Heart right ventricle (tissue), 16 donors: Measurements from ENCODE around the gene ZNF330. TPM values are rescaled to one million over a fixed set of nuclear protein-coding genes. Genes with fewer than 3 reads are reported as not detected.

Experiments used
- ATAC-seq, 8 donors: fragments of 200-7000 bp; cut with Tn5 transposase; one replicate each; pipeline ENCODE4 v1.9.1; 2020; ENCODE audit warnings: mild to moderate bottlenecking in 8 of 8, moderate library complexity in 8 of 8, moderate number of reproducible peaks in 1 of 8
- DNase-seq, 2 donors: peaks; one replicate each; pipeline ENCODE4 v3.0.0-alpha.2; 2020
- H3K27ac ChIP-seq, 10 donors: fragments of 200-600 bp; sonication (generic) in 2 of 10; one replicate each; pipeline versions ENCODE4 v1.5.0 to v1.8.0; 2020 to 2022; ENCODE audit warnings: mild to moderate bottlenecking in 3 of 10
- H3K27me3 ChIP-seq, 7 donors: fragments of 200-600 bp; one replicate each; pipeline ENCODE4 v1.8.0; 2021 to 2022; ENCODE audit warnings: mild to moderate bottlenecking in 2 of 7
- H3K36me3 ChIP-seq, 9 donors: fragments of 200-600 bp; sonication (generic) in 1 of 9; one replicate each; pipeline versions ENCODE4 v1.5.0 to v1.8.0; 2020 to 2022; ENCODE audit warnings: mild to moderate bottlenecking in 2 of 9
- H3K4me1 ChIP-seq, 9 donors: fragments of 200-600 bp; sonication (generic) in 1 of 9; one replicate each; pipeline versions ENCODE4 v1.5.0 to v1.8.0; 2020 to 2022; ENCODE audit warnings: mild to moderate bottlenecking in 4 of 9
- H3K4me3 ChIP-seq, 10 donors: fragments of 200-600 bp; sonication (generic) in 2 of 10; one replicate each; pipeline versions ENCODE4 v1.5.0 to v1.8.0; 2020 to 2022; ENCODE audit warnings: mild to moderate bottlenecking in 7 of 10, moderate library complexity in 2 of 10
- H3K9me3 ChIP-seq, 11 donors: fragments of 200-600 bp in 10 of 11; sonication (generic) in 2 of 11; one replicate each; pipeline versions ENCODE4 v1.5.0 to v1.8.0; 2013 to 2022; ENCODE audit warnings: mild to moderate bottlenecking in 2 of 11, control low read depth in 1 of 11, moderate library complexity in 1 of 11
- WGBS, 2 donors: extraction: QIAGEN DNeasy Blood & Tissue Kit; methylation state at CpG; one replicate each; pipeline ENCODE4 v1.1.7; 2013; ENCODE audit warnings: inconsistent platforms in 1 of 2; 5-methylcytosine and 5-hydroxymethylcytosine counted together
- intact Hi-C, 10 donors: fragments of 100-400 bp; cut with DNase I; formaldehyde crosslinking; loops; one replicate each; pipeline versions ENCODE4 v1.11.1 to v1.14.2; 2022
- polyA plus RNA-seq, 2 donors: library from polyadenylated mRNA; stranded (reverse); fragments of 200-250 nt; gene quantifications; one replicate each; pipeline ENCODE4 v1.2.3, GENCODE V29; 2013
- total RNA-seq, 10 donors: library from RNA; stranded (reverse); fragmentation: NEBNext Ultra II Directional in 3 of 10; extraction: Animal tissue kit (Norgen Biotek cat#: 25700) in 3 of 10; gene quantifications; one replicate each; pipeline versions ENCODE4 v1.2.1 to v1.2.4, GENCODE V29; 2021 to 2023
- TF ChIP-seq, protein P1 (sequence below), 9 donors: fragments of 200-600 bp; sonication (generic) in 2 of 9; IDR thresholded peaks; one replicate each; pipeline versions ENCODE4 v1.5.0 to v1.8.0; 2021 to 2022; ENCODE audit warnings: antibody characterized with exemption in 9 of 9, mild to moderate bottlenecking in 5 of 9, moderate library complexity in 1 of 9
- donor health status: Arrhythmogenic right ventricular cardiomyopathy.
- donor health status: ischemic (EF 13 %, LVEDD 7.1; RV severe dilation, severe dysfunction).
- donor health status: healthy with polysubstance abuse.
- donor health status: DM: no; HTN: yes; CAD: no.
- donor health status: DM: no; HTN: no; CAD: no.
- donor health status: ischemic (EF 25% LVEDD 6.9; RV normal size, moderate dysfunction).
- donor health status: ischemic (EF 25% LVEDD 5.7; RV mildly dilated, moderate dysfunction).
- donor health status: healthy.
- donor health status: DM: yes; HTN: yes; CAD: no.
- donor health status: Ischemic cardiomyopathy.
- donor health status: ischemic (EF 35%, LVEDD 5.7; RV mildly dilated, moderate dysfunction).
- donor health status: nonischemic (EF 11% LVEDD 7.7; RV severe dilation, severe dysfunction).
- donor health status: DM: yes; HTN: yes; CAD: no.
- donor health status: PGD.
- donor health status: ischemic (EF 29% LVEDD 5.4; RV normal size, mild dysfunction).
- donor health status: nonischemic (EF 23%, LVEDD 6.1; RV moderate dilation, normal function).

The ZNF330 gene
- total and polyA plus RNA-seq, 12 donors, result 64.5 to 201 (median 134) TPM

DNA sequence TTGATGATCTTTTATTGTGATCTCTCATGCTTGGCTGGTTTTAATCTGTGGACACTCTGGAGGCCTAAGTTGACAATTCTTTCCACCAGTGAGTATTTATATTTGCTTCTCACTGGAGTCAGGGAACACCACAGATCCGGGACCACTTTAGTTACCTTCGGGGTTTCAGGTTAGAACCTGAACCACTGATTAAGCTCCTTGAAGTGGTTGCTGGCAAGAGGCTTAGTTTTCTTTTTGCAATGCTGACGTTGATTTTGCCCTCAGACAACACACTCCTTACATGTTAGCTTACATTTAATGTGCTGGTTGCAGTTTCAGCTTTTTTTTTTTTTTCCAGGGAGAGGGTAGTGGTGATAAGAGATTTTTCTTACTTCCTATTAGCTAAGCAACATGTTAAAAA, 10.5 kb upstream of the ZNF330 start:
- no peaks in the 10 kb centered on the region for H3K27me3 ChIP-seq
- DNase-seq (no peak), ATAC-seq (no peak)
- peaks cover 0 to 4% (median 0%) of the 10 kb centered on the region in 9 donors for H3K4me1 ChIP-seq
- TF ChIP-seq, protein P1, sequence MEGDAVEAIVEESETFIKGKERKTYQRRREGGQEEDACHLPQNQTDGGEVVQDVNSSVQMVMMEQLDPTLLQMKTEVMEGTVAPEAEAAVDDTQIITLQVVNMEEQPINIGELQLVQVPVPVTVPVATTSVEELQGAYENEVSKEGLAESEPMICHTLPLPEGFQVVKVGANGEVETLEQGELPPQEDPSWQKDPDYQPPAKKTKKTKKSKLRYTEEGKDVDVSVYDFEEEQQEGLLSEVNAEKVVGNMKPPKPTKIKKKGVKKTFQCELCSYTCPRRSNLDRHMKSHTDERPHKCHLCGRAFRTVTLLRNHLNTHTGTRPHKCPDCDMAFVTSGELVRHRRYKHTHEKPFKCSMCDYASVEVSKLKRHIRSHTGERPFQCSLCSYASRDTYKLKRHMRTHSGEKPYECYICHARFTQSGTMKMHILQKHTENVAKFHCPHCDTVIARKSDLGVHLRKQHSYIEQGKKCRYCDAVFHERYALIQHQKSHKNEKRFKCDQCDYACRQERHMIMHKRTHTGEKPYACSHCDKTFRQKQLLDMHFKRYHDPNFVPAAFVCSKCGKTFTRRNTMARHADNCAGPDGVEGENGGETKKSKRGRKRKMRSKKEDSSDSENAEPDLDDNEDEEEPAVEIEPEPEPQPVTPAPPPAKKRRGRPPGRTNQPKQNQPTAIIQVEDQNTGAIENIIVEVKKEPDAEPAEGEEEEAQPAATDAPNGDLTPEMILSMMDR (IDR thresholded peaks at IDR 0.05), result no peak
- no peak overlapping the region for H3K4me3 ChIP-seq
- no peak overlapping the region for H3K27ac ChIP-seq
- WGBS, 2 donors, result 47 to 50% methylated on average over 3 of the region's 3 CpGs
- no peaks in the 10 kb centered on the region for H3K36me3 ChIP-seq
- H3K9me3 ChIP-seq, result peaks cover 0 to 6% (median 0%) of the 10 kb centered on the region in 11 donors
- intact Hi-C loops, result loop anchor here in 2 of 10 donors (10.0 kb wide), 1 partner anchor 345 kb away; no protein-coding TSS in a partner anchor

DNA sequence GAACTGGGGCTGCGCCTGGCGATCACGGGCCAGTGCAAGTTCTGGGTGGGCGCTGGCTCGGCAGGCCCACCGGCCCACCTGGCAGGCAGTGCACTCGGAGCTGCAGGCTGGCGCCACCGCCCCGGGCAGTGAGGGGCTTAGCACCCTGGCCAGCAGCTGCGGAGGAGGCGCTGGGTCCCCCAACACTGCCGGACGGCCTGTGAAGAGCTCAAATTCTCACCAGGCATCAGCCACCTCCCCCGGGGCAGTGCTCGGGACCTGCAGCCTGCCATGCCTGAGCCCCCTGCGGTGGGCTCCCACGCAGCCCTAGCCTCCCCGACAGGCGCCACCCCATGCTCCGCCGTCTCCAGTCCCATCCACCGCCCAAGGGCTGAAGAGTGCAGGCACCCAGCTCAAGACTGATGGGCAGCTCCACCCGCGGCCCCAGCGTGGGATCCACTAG, 7.1 kb upstream of the ZNF330 start:
- DNase-seq (no peak), ATAC-seq (peak in 2 of 8 donors; percentile 38 to 72)
- intact Hi-C loops, result loop anchor here in 2 of 10 donors (10.0 kb wide), 1 partner anchor 349 kb away; no protein-coding TSS in a partner anchor
- Histone ChIP-seq H3K4me1 (peaks cover 0 to 23% (median 4%) of the 10 kb centered on the region in 9 donors), H3K4me3 (no peak overlapping the region), H3K36me3 (no peaks in the 10 kb centered on the region), H3K27me3 (no peaks in the 10 kb centered on the region), H3K27ac (no peak overlapping the region), H3K9me3 (peaks cover 0 to 6% (median 0%) of the 10 kb centered on the region in 11 donors)
- TF ChIP-seq, protein P1 (IDR thresholded peaks at IDR 0.05), result no peak
- WGBS, 2 donors, result 91 to 92% methylated on average over 26 of the region's 26 CpGs

DNA sequence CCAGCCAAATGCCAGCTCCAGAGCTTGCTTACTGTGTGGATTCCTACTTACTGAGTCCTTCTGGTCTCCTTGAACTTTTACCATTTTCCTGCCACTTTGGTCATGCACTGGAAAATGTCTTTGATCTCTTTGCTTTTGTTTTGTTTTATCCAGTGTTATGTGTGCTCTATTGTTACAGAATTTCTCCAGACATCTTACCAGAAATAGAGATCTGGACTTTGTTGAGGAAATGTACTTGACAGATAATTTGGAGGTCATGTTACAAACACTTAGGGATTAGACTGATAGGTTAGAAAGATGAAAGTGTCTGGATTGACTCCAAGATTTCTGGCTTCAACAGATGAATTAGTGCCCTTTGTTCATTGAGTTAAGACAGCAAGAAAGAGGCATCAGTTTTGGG, 5.7 kb upstream of the ZNF330 start:
- no peaks in the 10 kb centered on the region for H3K27me3 ChIP-seq
- peak overlapping the region in 3 of 10 donors; percentile 10 to 25 (median 21) for H3K27ac ChIP-seq
- intact Hi-C loops, result loop anchor here in 3 of 10 donors (5.0 to 10.0 kb wide), 2 partner anchors 63 to 350 kb away; no protein-coding TSS in a partner anchor
- H3K9me3 ChIP-seq, result no peaks in the 10 kb centered on the region
- no peak overlapping the region for H3K4me3 ChIP-seq
- ATAC-seq (no peak), DNase-seq (no peak)
- peaks cover 0 to 29% (median 8%) of the 10 kb centered on the region in 9 donors for H3K4me1 ChIP-seq
- no peaks in the 10 kb centered on the region for H3K36me3 ChIP-seq
- TF ChIP-seq, protein P1 (IDR thresholded peaks at IDR 0.05), result no peak

DNA sequence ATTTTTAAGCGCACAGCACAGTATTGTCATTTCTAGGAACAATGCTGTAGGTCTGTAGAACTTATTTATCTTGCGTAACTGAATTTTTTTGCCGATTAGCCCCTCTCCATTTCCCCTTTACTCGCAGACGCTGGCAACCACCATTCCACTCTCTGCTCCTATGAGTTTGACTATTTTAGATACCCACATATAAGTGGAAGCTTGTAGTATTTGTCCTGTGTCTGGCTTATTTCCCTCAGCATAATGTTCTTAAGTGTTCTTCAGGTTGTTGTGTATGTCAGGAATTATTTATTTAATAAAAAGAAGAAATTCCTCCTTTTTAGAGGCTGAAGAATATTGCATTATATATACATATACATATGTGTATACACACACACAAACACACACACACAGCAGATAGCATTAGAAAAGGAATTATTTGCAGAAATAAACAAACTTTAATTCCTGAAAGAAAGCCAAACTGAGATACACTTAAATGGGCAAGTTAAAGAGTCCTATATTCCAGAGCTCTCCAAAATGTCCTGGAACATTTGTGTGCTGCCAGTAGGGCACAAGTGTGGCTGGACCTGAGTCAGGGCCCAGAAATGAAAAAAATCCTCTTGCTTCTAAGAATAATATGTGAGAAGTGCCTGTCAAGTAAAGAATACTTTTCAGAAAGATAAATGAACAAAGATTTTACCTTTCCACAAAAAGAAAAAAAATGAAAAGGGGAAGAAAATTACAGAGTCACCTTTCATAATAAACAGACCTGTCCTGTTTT, 4.5 kb upstream of the ZNF330 start:
- peak overlapping the region in 9 of 10 donors; percentile 10 to 65 (median 57) for H3K27ac ChIP-seq
- DNase-seq (no peak), ATAC-seq (peak in 2 of 8 donors; percentile 29 to 64)
- H3K4me3 ChIP-seq, result no peak overlapping the region
- H3K4me1 ChIP-seq, result peaks cover 0 to 34% (median 12%) of the 10 kb centered on the region in 9 donors
- TF ChIP-seq, protein P1 (IDR thresholded peaks at IDR 0.05), result no peak
- intact Hi-C loops, result loop anchor here in 3 of 10 donors (5.0 to 10.0 kb wide), 2 partner anchors 64 to 351 kb away; no protein-coding TSS in a partner anchor
- no peaks in the 10 kb centered on the region for H3K9me3 ChIP-seq
- H3K36me3 ChIP-seq, result no peaks in the 10 kb centered on the region
- no peaks in the 10 kb centered on the region for H3K27me3 ChIP-seq
- WGBS, 2 donors, result 50 to 61% methylated on average over 5 of the region's 5 CpGs
